Left ventricle myocardium inferior (tissue), 1 donor: ENCODE results near the gene ARHGEF4. TPM values are rescaled to one million over a fixed set of nuclear protein-coding genes. Genes with fewer than 3 reads are reported as not detected.

Experiments used
- DNase-seq: peaks from one replicate; pipeline ENCODE4 v3.0.0-alpha.2; 2020
- H3K27ac ChIP-seq: fragments of 200-600 bp; replicated peaks from 2 replicates; pipeline ENCODE4 v1.8.0; 2021
- H3K27me3 ChIP-seq: fragments of 200-600 bp; 2 replicates; pipeline ENCODE4 v1.8.0; 2021; ENCODE audit warnings: low read depth
- H3K36me3 ChIP-seq: fragments of 200-600 bp; 2 replicates; pipeline ENCODE4 v1.8.0; 2021
- H3K4me1 ChIP-seq: fragments of 200-600 bp; 2 replicates; pipeline ENCODE4 v1.8.0; 2021
- H3K4me3 ChIP-seq: fragments of 200-600 bp; 2 replicates; pipeline ENCODE4 v1.8.0; 2021; ENCODE audit warnings: mild to moderate bottlenecking, moderate library complexity
- H3K9me3 ChIP-seq: fragments of 200-600 bp; replicated peaks from 2 replicates; pipeline ENCODE4 v1.8.0; 2021
- intact Hi-C: fragments of 100-400 bp; cut with micrococcal nuclease; formaldehyde crosslinking; loops from one replicate; pipeline ENCODE4 v1.11.0; 2022
- total RNA-seq: library from RNA; stranded (reverse); fragmentation: NEBNext Ultra II Directional; extraction: Animal tissue kit (Norgen Biotek cat#: 25700); gene quantifications from one replicate; pipeline ENCODE4 v1.2.1, GENCODE V29; 2021
- TF ChIP-seq, protein P1 (sequence below): fragments of 200-600 bp; IDR thresholded peaks from 2 replicates; pipeline ENCODE4 v1.8.0; 2021; ENCODE audit warnings: antibody characterized with exemption, mild to moderate bottlenecking, borderline replicate concordance
- donor health status: DM: no; HTN: yes; CAD: no; lungs with severe emphysema.

Gene ARHGEF4
- total RNA-seq, 1 donor from 2014 or later: 5.3 TPM

DNA sequence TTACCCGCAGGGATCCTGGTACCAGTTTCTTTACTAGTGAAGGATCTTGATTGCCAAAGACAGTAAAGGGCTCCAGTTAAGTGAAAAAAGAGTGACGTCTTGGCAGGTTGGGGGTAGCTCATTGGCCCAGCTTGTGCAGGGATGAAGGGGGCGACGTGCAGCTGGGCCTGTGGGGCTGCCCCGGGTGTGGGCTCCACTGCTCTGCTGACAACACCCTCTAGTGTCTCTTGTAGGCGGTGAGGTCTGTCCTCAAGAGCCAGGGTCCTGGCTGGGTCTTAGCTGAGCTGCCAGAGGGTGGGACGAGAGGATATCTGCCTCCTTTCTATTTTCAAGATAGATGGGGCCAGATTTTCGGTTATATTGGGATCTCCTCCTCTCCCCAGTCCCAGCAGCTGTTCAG is 6.1 kb downstream of the ARHGEF4 start:
- H3K4me3 ChIP-seq: no peak overlapping the region
- DNase-seq: no peak
- no peak overlapping the region for H3K27ac ChIP-seq
- H3K9me3 ChIP-seq: no peaks in the 10 kb centered on the region
- H3K4me1 ChIP-seq: no peaks in the 10 kb centered on the region
- intact Hi-C loops: no loop called here
- no peaks in the 10 kb centered on the region for H3K36me3 ChIP-seq
- peaks cover 69% of the 10 kb centered on the region for H3K27me3 ChIP-seq
- TF ChIP-seq, protein P1, sequence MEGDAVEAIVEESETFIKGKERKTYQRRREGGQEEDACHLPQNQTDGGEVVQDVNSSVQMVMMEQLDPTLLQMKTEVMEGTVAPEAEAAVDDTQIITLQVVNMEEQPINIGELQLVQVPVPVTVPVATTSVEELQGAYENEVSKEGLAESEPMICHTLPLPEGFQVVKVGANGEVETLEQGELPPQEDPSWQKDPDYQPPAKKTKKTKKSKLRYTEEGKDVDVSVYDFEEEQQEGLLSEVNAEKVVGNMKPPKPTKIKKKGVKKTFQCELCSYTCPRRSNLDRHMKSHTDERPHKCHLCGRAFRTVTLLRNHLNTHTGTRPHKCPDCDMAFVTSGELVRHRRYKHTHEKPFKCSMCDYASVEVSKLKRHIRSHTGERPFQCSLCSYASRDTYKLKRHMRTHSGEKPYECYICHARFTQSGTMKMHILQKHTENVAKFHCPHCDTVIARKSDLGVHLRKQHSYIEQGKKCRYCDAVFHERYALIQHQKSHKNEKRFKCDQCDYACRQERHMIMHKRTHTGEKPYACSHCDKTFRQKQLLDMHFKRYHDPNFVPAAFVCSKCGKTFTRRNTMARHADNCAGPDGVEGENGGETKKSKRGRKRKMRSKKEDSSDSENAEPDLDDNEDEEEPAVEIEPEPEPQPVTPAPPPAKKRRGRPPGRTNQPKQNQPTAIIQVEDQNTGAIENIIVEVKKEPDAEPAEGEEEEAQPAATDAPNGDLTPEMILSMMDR: no peak

DNA sequence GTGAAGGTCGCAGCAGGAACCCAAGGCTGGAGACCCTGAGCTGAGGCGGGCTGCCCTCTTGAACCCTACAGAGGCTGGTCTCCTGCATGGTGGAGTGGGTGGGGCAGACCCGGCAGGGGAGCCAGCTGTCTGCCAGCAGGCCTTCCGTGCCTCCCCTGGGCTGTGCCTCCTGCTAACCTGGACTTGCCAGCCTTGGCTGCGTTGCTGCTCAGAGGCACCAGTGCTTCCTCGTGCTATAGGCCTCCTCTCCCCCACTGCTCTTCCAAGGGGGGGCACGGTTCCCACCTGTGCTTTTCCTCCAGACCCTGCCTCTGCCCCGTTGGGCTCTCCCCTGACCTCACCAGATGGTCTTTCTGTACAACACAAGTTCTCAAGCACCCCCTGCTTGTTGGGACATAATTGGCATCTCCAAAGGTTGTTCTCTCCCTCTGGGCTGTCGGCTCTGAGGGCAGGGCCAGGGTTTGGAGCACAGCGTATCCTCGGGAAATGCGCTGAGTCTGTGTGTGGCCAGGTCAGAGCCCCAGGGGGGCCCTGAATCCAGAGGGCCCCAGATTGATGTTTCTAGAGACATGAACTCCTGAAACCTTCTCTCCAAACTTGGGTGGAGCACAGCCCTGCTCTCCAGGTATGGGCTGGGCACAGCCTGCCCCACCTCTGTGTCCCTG is 6.7 kb downstream of the ARHGEF4 start:
- intact Hi-C loops: no loop called here
- H3K27me3 ChIP-seq: peaks cover 62% of the 10 kb centered on the region
- no peaks in the 10 kb centered on the region for H3K4me1 ChIP-seq
- H3K4me3 ChIP-seq: no peak overlapping the region
- H3K9me3 ChIP-seq: no peaks in the 10 kb centered on the region
- H3K27ac ChIP-seq: no peak overlapping the region
- TF ChIP-seq, protein P1: no peak
- DNase-seq: no peak
- H3K36me3 ChIP-seq: no peaks in the 10 kb centered on the region

GRCh38 chr2:130844161-130844560 is 7.4 kb downstream of the ARHGEF4 start:
- Histone ChIP-seq H3K27me3 (peaks cover 55% of the 10 kb centered on the region), H3K9me3 (no peaks in the 10 kb centered on the region), H3K27ac (no peak overlapping the region), H3K36me3 (no peaks in the 10 kb centered on the region), H3K4me1 (no peaks in the 10 kb centered on the region), H3K4me3 (no peak overlapping the region)
- intact Hi-C loops: no loop called here
- TF ChIP-seq, protein P1: no peak
- DNase-seq: no peak

DNA sequence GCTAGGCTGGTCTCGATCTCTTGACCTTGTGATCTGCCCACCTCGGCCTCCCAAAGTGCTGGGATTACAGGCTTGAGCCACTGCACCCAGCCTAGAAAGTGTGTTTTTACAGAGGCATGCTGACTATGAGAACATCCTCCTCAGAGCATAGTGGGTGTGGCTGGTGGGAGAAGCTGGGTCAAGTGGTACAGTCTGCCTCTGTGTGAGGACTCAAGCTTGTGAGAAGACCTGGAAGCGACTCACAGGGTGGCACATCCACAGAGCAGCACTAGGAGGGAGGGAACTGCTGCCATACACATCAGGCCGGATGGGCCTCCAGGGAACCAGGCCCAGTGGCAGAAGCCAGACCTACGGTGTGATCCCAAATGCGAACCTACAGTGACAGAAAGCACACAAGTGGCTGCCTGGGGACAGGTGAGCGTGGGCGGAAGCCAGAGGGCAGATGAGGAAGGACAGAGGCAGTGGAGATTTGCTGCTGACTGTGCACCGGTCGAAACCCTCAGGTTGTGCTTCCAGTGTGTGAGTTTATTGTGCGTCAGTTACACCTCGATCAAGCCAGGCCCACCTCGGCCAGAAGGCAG is 8.9 kb downstream of the ARHGEF4 start:
- DNase-seq: no peak
- no peak overlapping the region for H3K4me3 ChIP-seq
- H3K27ac ChIP-seq: no peak overlapping the region
- peaks cover 41% of the 10 kb centered on the region for H3K27me3 ChIP-seq
- H3K4me1 ChIP-seq: no peaks in the 10 kb centered on the region
- no peaks in the 10 kb centered on the region for H3K9me3 ChIP-seq
- no peaks in the 10 kb centered on the region for H3K36me3 ChIP-seq
- intact Hi-C loops: no loop called here
- TF ChIP-seq, protein P1: no peak

DNA sequence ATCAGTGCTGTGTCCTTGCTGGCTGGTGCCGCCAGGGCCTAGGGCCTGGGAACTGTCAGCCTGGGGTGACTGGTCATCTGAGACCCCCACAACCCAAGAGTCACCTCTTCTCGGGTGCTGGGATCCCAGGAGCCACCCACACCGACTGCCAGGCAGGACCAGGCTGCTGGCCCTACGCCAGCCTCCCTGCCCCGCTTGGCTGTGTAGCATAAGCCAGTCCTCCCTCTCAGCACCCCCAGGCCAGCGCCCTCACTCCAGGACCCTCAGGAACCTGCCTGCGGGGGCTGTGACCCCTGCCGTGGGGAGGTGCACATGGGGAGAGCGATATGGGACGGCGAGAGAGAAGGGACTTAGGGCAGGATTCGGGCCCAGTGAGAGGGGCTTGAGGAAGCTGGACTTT is 9.5 kb downstream of the ARHGEF4 start:
- no peak for DNase-seq
- H3K4me1 ChIP-seq: no peaks in the 10 kb centered on the region
- no peaks in the 10 kb centered on the region for H3K36me3 ChIP-seq
- H3K9me3 ChIP-seq: no peaks in the 10 kb centered on the region
- peaks cover 34% of the 10 kb centered on the region for H3K27me3 ChIP-seq
- no peak overlapping the region for H3K4me3 ChIP-seq
- H3K27ac ChIP-seq: no peak overlapping the region
- TF ChIP-seq, protein P1: no peak
- intact Hi-C loops: no loop called here
